ENCODE data around the gene FAM241A.

Gene FAM241A

GRCh38 chr4:112181358-112182000, 36.2 kb downstream of the FAM241A start:
- DNase-seq (ENCODE audit: insufficient read length): no peak
- peak; percentile 33 for FAIRE-seq
- TF ChIP-seq TAF1 (IDR thresholded peaks at IDR 0.05; ENCODE audit: borderline replicate concordance, low read depth, low read length): no peak
- no peak for TF ChIP-seq POLR2AphosphoS5 (IDR thresholded peaks at IDR 0.05; ENCODE audit: low read depth, low read length)
- TF ChIP-seq POLR2A (IDR thresholded peaks at IDR 0.05; ENCODE audit: low read depth, low read length): no peak

- DNase-seq (ENCODE audit: insufficient read length) (no peak), FAIRE-seq (no peak)
- TF ChIP-seq TAF1 (IDR thresholded peaks at IDR 0.05; ENCODE audit: borderline replicate concordance, low read depth, low read length) (no peak), POLR2A (IDR thresholded peaks at IDR 0.05; ENCODE audit: low read depth, low read length) (no peak), POLR2AphosphoS5 (IDR thresholded peaks at IDR 0.05; ENCODE audit: low read depth, low read length) (no peak)
Measured at GRCh38 chr4:112182604-112183003, 37.4 kb downstream of the FAM241A start.

- no peak for FAIRE-seq
- no peak for TF ChIP-seq TAF1 (IDR thresholded peaks at IDR 0.05; ENCODE audit: borderline replicate concordance, low read depth, low read length)
- TF ChIP-seq POLR2AphosphoS5 (IDR thresholded peaks at IDR 0.05; ENCODE audit: low read depth, low read length): no peak
- TF ChIP-seq POLR2A (IDR thresholded peaks at IDR 0.05; ENCODE audit: low read depth, low read length): no peak
- DNase-seq (ENCODE audit: insufficient read length): no peak
Measured at GRCh38 chr4:112183252-112183651, 38.0 kb downstream of the FAM241A start.

GRCh38 chr4:112184438-112184837, 39.2 kb downstream of the FAM241A start:
- no peak for TF ChIP-seq TAF1 (IDR thresholded peaks at IDR 0.05; ENCODE audit: borderline replicate concordance, low read depth, low read length)
- TF ChIP-seq POLR2AphosphoS5 (IDR thresholded peaks at IDR 0.05; ENCODE audit: low read depth, low read length): no peak
- TF ChIP-seq POLR2A (IDR thresholded peaks at IDR 0.05; ENCODE audit: low read depth, low read length): no peak
- no peak for DNase-seq (ENCODE audit: insufficient read length)
- no peak for FAIRE-seq

- FAIRE-seq (peak; percentile 71), DNase-seq (ENCODE audit: insufficient read length) (no peak)
- TF ChIP-seq POLR2AphosphoS5 (IDR thresholded peaks at IDR 0.05; ENCODE audit: low read depth, low read length) (no peak), TAF1 (IDR thresholded peaks at IDR 0.05; ENCODE audit: borderline replicate concordance, low read depth, low read length) (no peak), POLR2A (IDR thresholded peaks at IDR 0.05; ENCODE audit: low read depth, low read length) (no peak)
Measured at GRCh38 chr4:112185334-112185733, 40.1 kb downstream of the FAM241A start.

GRCh38 chr4:112185740-112186670, 40.8 kb downstream of the FAM241A start:
- TF ChIP-seq POLR2A (IDR thresholded peaks at IDR 0.05; ENCODE audit: low read depth, low read length) (no peak), TAF1 (IDR thresholded peaks at IDR 0.05; ENCODE audit: borderline replicate concordance, low read depth, low read length) (no peak), POLR2AphosphoS5 (IDR thresholded peaks at IDR 0.05; ENCODE audit: low read depth, low read length) (no peak)
- FAIRE-seq (no peak), DNase-seq (ENCODE audit: insufficient read length) (no peak)

GRCh38 chr4:112189754-112190153, 44.5 kb downstream of the FAM241A start:
- DNase-seq (ENCODE audit: insufficient read length) (no peak), FAIRE-seq (no peak)
- TF ChIP-seq POLR2A (IDR thresholded peaks at IDR 0.05; ENCODE audit: low read depth, low read length) (no peak), POLR2AphosphoS5 (IDR thresholded peaks at IDR 0.05; ENCODE audit: low read depth, low read length) (no peak), TAF1 (IDR thresholded peaks at IDR 0.05; ENCODE audit: borderline replicate concordance, low read depth, low read length) (no peak)

- FAIRE-seq: no peak
- DNase-seq (ENCODE audit: insufficient read length): no peak
- TF ChIP-seq TAF1 (IDR thresholded peaks at IDR 0.05; ENCODE audit: borderline replicate concordance, low read depth, low read length): no peak
- TF ChIP-seq POLR2AphosphoS5 (IDR thresholded peaks at IDR 0.05; ENCODE audit: low read depth, low read length): no peak
- no peak for TF ChIP-seq POLR2A (IDR thresholded peaks at IDR 0.05; ENCODE audit: low read depth, low read length)
Measured at GRCh38 chr4:112190684-112191083, 45.4 kb downstream of the FAM241A start.

GRCh38 chr4:112196461-112196860, 51.2 kb downstream of the FAM241A start:
- TF ChIP-seq TAF1 (IDR thresholded peaks at IDR 0.05; ENCODE audit: borderline replicate concordance, low read depth, low read length): no peak
- TF ChIP-seq POLR2A (IDR thresholded peaks at IDR 0.05; ENCODE audit: low read depth, low read length): no peak
- no peak for TF ChIP-seq POLR2AphosphoS5 (IDR thresholded peaks at IDR 0.05; ENCODE audit: low read depth, low read length)
- FAIRE-seq (no peak), DNase-seq (ENCODE audit: insufficient read length) (no peak)

- DNase-seq (ENCODE audit: insufficient read length) (no peak), FAIRE-seq (peak; percentile 48)
- TF ChIP-seq POLR2AphosphoS5 (IDR thresholded peaks at IDR 0.05; ENCODE audit: low read depth, low read length) (no peak), POLR2A (IDR thresholded peaks at IDR 0.05; ENCODE audit: low read depth, low read length) (no peak), TAF1 (IDR thresholded peaks at IDR 0.05; ENCODE audit: borderline replicate concordance, low read depth, low read length) (no peak)
Measured at GRCh38 chr4:112199041-112199440, 53.8 kb downstream of the FAM241A start.

GRCh38 chr4:112201915-112202505, 56.8 kb downstream of the FAM241A start:
- TF ChIP-seq TAF1 (IDR thresholded peaks at IDR 0.05; ENCODE audit: borderline replicate concordance, low read depth, low read length) (no peak), POLR2A (IDR thresholded peaks at IDR 0.05; ENCODE audit: low read depth, low read length) (no peak), POLR2AphosphoS5 (IDR thresholded peaks at IDR 0.05; ENCODE audit: low read depth, low read length) (no peak)
- FAIRE-seq: peak; percentile 89
- no peak for DNase-seq (ENCODE audit: insufficient read length)
